NCI-H2196 (cell line): ENCODE data around the gene TMEM109.

Source experiments
- DNase-seq: peaks from one replicate; lab custom pipeline; 2025; ENCODE audit not compliant: unreplicated experiment; lab: John Stamatoyannopoulos, UW

Gene TMEM109, protein sequence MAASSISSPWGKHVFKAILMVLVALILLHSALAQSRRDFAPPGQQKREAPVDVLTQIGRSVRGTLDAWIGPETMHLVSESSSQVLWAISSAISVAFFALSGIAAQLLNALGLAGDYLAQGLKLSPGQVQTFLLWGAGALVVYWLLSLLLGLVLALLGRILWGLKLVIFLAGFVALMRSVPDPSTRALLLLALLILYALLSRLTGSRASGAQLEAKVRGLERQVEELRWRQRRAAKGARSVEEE

DNA sequence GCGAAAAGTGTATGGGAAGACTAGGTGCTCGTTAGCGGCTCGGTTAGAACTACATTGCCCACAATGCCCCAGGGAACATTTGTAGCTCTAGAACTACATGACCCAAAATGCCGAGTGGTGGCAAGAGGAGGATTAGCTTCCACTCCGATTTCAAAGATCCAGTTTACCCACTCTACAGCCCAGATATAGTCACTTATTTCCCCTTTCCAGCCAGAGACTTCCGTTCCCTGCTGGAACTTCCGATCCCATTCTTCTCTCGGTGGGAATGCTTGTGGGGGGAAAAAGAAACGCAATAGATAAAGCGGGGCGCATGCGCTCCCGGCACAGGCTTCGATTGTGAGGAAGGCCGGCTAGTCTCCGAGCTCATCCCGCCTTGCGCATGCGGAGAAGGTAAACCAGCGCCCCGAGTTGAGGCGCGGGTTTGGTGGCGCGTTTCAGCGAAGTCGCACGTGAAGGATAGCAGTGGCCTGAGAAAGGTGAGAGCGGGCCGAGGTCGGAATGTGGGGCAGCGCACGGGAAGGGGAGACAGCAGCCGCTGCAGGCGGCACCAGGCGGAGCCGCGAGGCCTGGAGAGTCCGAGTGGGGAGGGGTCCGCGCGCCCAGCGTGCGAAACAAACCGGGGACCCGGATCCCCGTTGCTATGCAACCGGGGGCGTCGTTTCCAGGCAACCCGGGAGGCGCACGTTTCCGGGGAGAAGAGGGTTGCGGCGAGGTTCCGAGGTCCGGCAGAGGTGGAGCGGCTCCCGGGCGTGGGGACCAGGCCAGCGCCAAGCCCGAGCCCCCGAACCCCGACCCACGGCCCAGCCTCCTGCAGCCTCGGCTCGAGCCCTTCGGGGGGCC, at the start of gene TMEM109:
TSS of gene TMEM109 (plus strand) at position 366 of the 840 bp plus-strand sequence. CDS start 5,536 bp downstream, outside the sequence.
- DNase-seq: peak; percentile 93

DNA sequence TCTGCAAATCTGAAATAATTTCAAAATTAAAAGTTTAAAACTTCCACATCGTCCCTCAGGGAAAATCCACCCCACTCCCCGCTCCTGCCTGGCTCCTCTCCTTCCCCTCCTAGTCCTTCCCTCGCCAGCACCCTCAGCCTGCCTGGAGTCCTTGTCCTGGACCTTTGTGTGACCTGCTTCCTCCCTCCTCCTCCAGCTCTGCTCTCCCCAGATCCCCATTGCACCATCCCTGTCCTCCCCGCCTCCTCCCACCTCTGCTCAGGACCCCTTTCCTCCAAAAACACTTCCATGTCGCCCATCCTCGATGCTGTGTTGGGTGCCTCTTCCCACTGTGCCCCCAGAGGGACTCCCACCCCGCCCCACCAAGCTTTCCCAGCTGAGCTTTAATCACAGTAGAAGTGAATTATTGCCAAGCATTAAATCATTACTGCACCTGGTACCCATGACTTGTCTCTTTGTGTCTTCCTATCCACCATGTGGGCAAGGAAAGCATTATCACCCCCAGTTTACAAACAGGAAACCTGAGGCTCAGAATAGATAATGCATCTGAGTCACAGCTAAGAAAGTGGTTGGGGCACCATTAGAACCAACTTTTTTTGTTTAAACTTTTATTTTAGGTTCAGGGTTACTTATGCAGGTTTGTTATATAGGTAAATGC, 49.0 kb upstream of the TMEM109 start:
- no peak for DNase-seq

DNA sequence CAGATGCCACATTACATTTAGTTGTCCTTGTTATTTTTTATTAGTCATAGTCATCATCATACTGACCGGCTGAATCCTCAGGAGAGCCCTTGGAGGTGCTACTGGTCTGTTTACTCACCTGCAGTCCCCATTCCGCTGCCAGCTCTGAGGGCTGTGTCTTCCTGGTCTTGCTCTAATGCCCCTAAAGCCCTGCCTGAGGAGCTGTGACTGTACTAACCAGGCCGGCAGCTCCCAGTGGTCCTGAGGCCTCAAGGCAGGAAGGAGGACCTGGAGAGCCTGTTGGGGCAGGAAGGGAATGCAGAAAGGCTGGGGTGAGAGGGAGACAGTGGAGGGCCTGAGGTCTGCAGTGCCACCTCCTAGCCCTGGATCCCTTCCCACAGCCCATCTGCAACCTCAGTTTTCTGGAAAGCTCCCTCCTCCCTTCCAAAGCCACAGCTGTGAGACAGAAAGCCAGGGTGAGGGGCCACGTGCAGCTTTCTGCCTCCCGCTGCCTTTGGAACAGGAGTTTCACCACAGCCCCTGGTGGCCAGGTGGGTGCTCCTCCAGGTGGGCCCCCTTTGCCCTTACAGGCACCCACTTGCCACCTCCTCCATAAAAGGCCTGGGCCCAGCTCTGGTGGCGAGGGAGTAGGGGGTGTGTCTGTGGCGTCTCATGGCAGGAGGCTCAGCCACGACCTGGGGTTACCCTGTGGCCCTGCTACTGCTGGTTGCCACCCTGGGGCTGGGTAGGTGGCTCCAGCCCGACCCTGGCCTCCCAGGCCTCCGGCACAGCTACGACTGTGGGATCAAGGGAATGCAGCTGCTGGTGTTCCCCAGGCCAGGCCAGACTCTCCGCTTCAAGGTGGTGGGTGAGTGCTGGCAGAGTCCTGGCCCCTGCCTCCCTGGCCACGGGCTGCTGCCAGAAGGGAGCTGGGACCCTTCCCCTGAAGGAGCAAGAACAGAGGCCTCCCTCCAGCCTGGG, 46.8 kb upstream of the TMEM109 start, which contains the start of gene ZP1:
TSS of gene ZP1 (plus strand) at position 632 of the 960 bp plus-strand sequence. CDS start at position 652, 20 bp downstream.
- DNase-seq: peak; percentile 57

DNA sequence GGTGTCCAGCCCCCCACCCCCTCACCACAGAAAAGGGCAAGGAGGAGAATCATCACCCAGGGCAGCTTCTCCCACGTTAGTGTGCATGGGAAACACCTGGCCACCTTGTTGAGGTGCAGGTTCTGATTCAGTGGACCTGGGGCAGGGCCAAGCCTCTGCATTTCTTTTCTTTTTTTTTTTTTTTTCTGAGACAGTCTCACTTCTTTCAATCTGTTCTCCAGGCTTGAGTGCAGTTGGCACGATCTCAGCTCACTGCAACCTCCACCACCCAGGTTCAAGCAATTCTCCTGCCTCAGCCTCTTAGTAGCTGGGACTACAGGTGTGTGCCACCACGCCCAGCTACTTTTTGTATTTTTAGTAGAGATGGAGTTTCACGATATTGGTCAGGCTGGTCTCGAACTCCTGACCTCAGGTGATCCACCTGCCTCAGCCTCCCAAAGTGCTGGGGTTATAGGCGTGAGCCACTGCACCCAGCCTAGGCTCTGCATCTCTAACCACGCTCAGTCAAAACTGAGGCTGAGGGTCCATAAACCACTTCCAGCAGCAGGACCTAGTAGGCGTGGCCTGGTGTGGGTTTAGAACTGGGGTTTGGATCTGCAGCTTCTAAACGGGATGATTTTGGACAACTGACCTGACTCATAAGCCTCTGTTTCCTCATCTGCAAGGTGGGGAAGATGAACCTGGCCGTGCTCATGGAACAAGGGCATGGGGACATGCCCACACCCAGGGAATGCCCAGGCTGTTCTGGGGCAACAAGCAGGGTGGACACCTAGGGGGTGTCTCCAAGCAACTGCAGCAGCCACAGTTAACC, 45.9 kb upstream of the TMEM109 start:
- no peak for DNase-seq

DNA sequence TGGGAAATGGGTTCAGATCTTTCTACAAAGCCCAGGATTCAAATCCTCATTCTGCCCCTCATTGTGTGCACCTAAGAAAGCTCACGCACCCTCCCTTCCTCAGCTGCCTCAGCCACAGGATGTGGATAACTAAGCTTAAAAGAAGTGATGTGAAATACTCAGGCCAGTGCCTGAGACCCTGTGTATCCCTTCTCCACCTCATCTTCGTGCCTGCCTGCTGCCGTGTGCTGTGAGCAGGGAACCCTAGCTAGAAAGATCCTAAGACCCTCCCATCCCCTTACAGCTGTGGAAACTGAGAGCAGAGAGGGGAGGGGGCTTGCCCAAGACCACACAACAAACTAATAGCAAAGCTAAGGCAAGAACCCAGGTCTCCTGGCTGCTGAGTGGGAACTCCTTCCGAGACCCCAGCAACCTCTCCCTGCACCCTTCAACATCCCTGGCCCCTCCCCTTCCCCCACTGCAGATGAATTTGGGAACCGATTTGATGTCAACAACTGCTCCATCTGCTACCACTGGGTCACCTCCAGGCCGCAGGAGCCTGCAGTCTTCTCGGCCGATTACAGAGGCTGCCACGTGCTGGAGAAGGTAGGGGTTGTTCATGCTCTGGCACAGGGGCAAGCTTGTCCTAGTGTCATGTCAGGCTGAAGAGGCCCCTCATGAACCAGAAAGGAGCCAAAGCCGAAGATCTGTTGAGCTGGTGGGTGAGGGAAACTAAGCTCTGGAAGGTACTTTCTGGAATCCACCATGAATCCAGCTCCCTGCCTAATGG, 45.1 kb upstream of the TMEM109 start:
- no peak for DNase-seq

DNA sequence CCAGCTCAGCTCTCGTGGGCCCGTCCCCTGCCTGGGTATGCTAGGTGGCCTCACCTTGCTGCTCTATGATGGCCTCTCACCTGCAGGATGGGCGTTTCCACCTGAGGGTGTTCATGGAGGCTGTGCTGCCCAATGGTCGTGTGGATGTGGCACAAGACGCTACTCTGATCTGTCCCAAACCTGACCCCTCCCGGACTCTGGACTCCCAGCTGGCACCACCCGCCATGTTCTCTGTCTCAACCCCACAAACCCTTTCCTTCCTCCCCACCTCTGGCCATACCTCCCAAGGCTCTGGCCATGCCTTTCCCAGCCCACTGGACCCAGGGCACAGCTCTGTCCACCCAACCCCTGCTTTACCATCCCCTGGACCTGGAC, 44.5 kb upstream of the TMEM109 start:
- no peak for DNase-seq

DNA sequence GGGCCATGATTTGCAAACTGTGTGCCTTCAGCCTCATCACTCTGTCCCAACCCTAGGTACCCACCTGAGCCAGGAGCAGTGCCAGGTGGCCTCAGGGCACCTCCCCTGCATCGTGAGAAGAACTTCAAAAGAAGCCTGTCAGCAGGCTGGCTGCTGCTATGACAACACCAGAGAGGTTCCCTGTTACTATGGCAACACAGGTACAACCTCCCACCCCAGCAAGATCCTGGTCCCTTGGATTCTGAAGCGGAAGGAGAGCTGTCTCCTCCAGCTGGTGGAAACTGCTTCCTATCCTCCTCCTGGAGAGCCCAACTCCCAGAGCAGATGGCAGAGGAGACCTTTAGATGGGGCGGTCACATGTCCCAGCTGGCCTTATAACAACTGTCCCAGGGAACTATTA, 43.7 kb upstream of the TMEM109 start:
- DNase-seq: peak; percentile 51

DNA sequence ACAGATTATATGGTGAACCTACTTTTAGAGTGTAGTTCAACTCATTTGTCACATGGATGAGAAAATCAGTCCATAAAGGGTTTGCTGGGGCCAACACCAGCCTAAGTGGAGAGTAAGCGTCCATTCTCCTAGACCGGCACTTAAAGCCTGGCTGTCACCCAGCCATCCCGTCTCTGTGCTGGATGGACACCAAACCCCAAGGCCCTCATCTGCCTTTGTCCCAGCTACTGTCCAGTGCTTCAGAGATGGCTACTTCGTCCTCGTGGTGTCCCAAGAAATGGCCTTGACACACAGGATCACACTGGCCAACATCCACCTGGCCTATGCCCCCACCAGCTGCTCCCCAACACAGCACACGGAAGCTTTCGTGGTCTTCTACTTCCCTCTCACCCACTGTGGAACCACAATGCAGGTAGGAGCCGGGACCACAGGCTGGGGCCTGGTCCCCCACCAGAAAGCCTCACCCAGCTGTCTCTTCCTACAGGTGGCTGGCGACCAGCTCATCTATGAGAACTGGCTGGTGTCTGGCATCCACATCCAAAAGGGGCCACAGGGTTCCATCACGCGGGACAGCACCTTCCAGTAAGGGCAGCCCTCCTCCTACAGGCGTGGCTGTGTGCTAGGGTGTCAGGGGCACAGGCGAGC, 43.1 kb upstream of the TMEM109 start:
- DNase-seq: no peak

DNA sequence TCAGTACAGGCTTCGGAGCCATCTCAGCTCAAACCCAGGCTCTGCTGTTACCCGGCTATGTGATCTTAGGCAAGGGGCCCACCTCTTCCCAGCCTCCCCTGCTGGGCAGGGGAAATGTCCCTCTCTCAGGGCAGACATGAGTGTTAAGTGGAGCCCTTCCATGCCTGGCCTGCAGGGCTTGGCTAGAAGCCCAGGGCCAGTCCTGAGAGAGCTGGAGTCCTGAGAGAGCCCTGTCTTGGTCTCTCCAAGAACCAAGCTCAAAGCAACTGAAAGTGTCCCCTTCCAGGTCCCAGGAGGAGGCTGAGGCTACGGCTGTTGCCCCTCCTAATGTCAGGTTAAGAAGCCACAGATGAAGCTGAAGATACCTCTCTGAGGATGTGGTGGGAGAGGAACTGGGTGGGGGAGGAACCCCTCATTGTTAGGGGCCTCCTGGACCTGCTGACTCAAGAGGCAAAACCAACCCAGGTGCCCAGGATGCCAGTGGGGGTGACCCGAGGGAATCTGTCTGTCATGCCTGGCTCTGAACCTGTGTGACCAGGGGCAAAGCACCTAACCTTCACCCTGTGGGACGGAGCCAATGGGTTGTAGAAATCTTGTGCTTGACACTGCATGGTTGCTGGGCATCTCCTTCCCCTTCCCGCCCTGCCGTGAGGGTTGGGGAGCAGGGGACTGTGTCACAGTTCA, 42.4 kb upstream of the TMEM109 start:
- peak; percentile 30 for DNase-seq

DNA sequence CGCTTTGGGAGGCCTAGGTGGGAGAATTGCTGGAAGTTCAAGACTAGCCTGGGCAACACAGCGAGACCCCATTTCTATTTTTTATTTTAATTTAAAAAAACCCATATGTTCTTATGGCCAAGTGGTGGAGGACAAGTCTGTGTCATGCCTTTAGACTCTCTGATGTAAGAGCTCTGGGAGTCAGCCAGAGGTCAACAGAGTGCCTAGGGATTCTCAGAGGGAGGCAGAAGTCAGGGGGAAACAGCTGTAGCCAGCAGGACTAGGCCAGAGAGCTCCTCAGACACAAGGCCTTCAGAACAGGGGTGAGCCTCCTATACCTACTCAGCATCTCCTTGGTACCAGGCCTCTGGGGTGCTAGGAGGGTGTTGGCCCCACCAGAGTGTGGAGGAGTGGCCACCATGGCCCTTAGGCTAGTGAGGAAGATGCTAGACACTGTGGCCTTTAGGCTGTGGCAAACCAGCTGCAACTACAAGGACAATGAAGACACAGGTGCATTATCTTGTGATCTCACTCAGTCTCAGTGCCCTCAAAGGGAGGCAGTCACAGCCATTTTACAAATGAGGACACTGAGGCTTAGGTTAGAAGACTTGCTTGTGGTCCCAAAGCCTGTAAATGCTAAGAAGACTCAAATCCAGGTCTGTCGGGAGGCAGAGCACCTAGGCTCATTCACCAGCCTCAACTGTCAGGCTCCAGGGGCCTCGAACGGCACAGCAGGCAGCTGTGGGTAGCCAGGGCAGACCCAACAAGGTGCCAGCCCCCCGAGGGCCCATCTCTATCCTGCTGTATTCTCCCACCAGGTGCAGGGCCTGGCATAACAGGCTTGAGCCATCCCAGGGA, 41.6 kb upstream of the TMEM109 start:
- DNase-seq: no peak

DNA sequence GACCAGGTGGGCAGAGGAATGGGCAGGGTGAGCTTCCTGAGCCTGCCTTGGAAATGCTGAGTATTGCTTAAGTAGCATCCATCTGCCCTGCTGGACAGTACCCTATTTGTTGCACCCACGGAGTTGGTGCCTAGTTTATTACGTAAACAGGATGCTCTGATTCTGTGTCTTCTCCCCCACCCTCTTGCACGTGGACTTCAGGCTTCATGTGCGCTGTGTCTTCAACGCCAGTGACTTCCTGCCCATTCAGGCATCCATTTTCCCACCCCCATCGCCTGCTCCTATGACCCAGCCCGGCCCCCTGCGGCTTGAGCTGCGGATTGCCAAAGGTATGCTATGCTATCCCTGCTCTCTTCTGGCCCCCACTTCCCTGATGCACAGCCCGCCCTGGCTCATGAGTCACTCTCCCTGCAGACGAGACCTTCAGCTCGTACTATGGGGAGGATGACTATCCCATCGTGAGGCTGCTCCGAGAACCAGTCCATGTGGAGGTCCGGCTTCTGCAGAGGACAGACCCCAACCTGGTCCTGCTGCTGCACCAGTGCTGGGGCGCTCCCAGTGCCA, 40.9 kb upstream of the TMEM109 start:
- no peak for DNase-seq

DNA sequence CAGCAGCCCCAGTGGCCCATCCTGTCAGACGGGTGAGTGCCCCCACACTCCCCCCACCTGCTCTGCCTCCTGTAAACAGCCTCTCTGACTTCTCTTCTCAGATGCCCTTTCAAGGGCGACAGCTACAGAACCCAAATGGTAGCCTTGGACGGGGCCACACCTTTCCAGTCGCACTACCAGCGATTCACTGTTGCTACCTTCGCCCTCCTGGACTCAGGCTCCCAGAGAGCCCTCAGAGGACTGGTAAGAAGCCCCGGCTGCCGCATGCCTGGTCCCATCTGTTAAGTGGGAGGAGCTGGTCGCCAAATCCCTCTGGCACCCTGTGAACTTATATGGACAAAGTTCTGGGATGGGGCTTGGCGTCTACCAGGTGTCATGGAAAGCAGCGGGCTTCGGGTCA, 40.4 kb upstream of the TMEM109 start:
- no peak for DNase-seq

DNA sequence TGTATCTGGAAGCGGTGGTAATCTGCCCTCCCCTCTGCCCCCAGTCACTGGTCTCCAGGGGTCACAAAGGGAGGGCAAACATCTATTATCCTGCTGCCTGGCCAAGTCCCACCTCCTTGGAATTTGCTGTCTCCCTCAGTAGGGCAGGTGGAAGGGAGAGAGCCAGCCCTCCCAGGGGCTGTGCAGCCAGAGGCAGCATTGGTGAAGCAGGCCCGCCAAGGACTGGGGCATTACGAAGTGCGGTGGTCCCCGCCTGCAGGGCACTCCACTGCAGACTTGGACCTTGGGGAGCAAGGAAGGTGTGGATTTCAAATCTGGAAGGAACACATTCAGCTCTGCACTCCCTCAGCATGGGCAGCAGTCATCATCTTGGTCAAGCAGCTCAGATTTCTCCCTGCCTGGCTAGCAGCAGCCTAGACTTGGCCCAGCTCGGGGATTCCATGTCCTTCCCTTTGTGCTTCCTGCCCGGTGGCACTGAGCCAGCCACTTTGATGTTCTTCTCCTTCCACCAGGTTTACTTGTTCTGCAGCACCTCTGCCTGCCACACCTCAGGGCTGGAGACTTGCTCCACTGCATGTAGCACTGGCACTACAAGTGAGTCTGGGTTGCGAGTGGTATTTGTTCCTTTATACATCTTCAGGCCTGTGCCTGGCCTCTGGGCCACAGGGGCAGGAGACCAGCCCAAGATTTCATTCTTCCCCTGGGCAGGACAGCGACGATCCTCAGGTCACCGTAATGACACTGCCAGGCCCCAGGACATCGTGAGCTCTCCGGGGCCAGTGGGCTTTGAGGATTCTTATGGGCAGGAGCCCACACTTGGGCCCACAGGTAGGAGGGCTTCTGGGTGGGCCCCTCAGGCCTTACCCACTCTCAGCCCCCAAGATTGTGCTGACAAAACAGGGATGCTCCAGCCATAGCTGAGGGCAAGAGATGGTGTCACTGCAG, 39.3 kb upstream of the TMEM109 start:
- peak; percentile 16 for DNase-seq

DNA sequence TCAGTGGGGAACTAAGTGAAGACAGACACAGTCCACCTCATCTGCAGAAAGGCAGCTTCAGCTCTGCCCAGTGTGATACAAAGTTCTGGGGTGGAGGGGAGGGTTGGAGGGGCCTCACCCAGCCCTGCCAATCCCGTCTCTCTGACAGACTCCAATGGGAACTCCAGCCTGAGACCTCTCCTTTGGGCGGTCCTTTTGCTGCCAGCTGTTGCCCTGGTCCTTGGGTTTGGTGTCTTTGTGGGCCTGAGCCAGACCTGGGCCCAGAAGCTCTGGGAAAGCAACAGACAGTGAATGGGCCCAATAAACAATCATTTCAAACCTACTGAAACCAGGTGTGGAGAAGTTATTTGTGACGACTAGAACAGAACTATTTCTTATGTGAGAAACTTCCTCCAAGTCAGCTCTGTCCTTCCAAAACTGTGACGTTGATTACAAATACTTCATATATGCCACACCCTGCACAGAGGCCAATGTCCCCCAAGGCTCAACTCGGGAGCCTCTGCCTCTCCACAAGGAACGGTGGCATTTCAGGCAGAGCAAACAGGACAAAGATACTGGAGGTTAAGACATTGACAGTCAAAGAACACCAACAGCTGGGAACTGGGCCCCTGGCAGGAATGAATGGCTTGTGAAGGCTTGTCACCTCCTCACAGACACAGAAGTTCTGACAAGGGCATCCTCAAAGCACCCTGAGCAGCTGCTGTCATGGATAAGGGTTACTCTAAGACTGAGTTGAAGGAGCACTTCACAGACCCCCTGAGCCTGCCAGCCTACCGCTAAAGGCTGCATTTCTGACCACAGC, 38.4 kb upstream of the TMEM109 start:
- no peak for DNase-seq

DNA sequence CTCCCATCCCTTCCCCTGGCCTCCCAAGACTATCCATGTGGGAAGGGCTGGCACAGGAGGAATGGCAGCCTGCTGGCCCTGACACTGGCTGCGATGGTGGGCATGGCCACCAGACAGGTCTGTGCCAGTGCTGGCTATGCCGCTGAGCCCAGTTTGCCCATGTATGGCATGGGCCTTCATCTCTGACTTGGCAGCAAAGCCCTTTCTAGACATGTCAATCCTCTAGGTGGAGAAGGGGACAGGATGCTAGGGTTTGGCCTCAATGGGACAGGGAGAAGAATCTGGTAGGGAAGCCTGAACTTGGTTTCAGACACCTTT, 37.8 kb upstream of the TMEM109 start:
- no peak for DNase-seq
